K562 (cell line): ENCODE results near the gene IPO11. TPM values are rescaled to one million over a fixed set of nuclear protein-coding genes. Genes with fewer than 3 reads are reported as not detected.

Source experiments
- BCL6 ChIP-seq: fragments of 250-450 bp; sonication (Bioruptor Pico); IDR thresholded peaks from 2 replicates; pipeline ENCODE4 v1.4.0; 2020
- C11orf30 ChIP-seq: fragments of 450-650 bp; IDR thresholded peaks from 2 replicates; pipeline ENCODE4 v1.6.1; 2016; ENCODE audit warnings: low read depth, mild to moderate bottlenecking
- CREM ChIP-seq: IDR thresholded peaks from 2 replicates; pipeline ENCODE4 v1.6.1; 2014; ENCODE audit warnings: antibody characterized with exemption, low read depth
- FOXK1 ChIP-seq: sonication (generic); formaldehyde crosslinking; IDR thresholded peaks from 2 replicates; pipeline ENCODE4 v1.8.0; 2022; ENCODE audit warnings: missing genetic modification reagents, mild to moderate bottlenecking, borderline replicate concordance
- GMEB1 ChIP-seq: fragments of 250-450 bp; sonication (Bioruptor Pico); IDR thresholded peaks from 2 replicates; pipeline ENCODE4 v1.4.0; 2020; ENCODE audit warnings: mild to moderate bottlenecking
- HLTF ChIP-seq: fragments of 450-650 bp; IDR thresholded peaks from 2 replicates; pipeline ENCODE4 v1.6.1; 2016
- LARP7 ChIP-seq: fragments of 450-650 bp; IDR thresholded peaks from 2 replicates; pipeline ENCODE4 v1.6.1; 2016
- MAZ ChIP-seq, 2 experiments: fragments of 450-650 bp in 1 of 2; sonication (generic) in 1 of 2; formaldehyde crosslinking; IDR thresholded peaks in 1 of 2; conservative IDR thresholded peaks in 1 of 2; 2 replicates each; pipeline versions ENCODE4 v1.4.0 to v1.5.0; 2020; ENCODE audit warnings: mild to moderate bottlenecking in 1 of 2, missing genetic modification reagents in 1 of 2
- NCOR1 ChIP-seq: fragments of 450-650 bp; IDR thresholded peaks from 2 replicates; pipeline ENCODE4 v1.6.1; 2016; ENCODE audit warnings: mild to moderate bottlenecking, moderate library complexity
- NFIC ChIP-seq: fragments of 450-650 bp; IDR thresholded peaks from 2 replicates; pipeline ENCODE4 v1.6.1; 2017; ENCODE audit warnings: mild to moderate bottlenecking, inconsistent platforms
- PHF20 ChIP-seq: fragments of 450-650 bp; IDR thresholded peaks from 2 replicates; pipeline ENCODE4 v1.6.1; 2018; ENCODE audit not compliant: partially characterized antibody
- PKNOX1 ChIP-seq: fragments of 450-650 bp; IDR thresholded peaks from 2 replicates; pipeline ENCODE4 v1.6.1; 2016
- POLR3G ChIP-seq: IDR thresholded peaks from 2 replicates; pipeline ENCODE4 v1.6.1; 2011; ENCODE audit not compliant: insufficient read length, insufficient replicate concordance; ENCODE audit errors: extremely low read depth
- POU5F1 ChIP-seq: fragments of 150-350 bp; IDR thresholded peaks from 2 replicates; pipeline ENCODE4 v1.6.1; 2014; ENCODE audit warnings: borderline replicate concordance, low read length, low read depth, mild to moderate bottlenecking; ENCODE audit not compliant: partially characterized antibody
- RAD51 ChIP-seq: fragments of 450-650 bp; IDR thresholded peaks from 2 replicates; pipeline ENCODE4 v1.7.1; 2016; ENCODE audit warnings: low read depth, mild to moderate bottlenecking, borderline replicate concordance
- RCOR1 ChIP-seq, 2 experiments: IDR thresholded peaks; 2 replicates each; pipeline ENCODE4 v1.6.1; 2012; ENCODE audit warnings: low read depth in 2 of 2, low read length in 2 of 2, borderline replicate concordance in 1 of 2, improper control_type of control experiment in 1 of 2
- RFX1 ChIP-seq: fragments of 450-650 bp; IDR thresholded peaks from 2 replicates; pipeline ENCODE4 v1.6.1; 2016; ENCODE audit warnings: mild to moderate bottlenecking, moderate library complexity
- RHOXF2B ChIP-seq: fragments of 250-450 bp; sonication (Bioruptor Pico); conservative IDR thresholded peaks from 2 replicates; pipeline ENCODE4 v1.5.1; 2021
- SMARCA4 ChIP-seq: fragments of 450-650 bp; IDR thresholded peaks from 2 replicates; pipeline ENCODE4 v1.6.1; 2016
- ZNF41 ChIP-seq: fragments of 250-450 bp; sonication (Bioruptor Pico); conservative IDR thresholded peaks from 2 replicates; pipeline ENCODE4 v1.4.0; 2020; ENCODE audit warnings: mild to moderate bottlenecking
- ZNF740 ChIP-seq, 3 experiments: fragments of 200-800 bp in 1 of 3; sonication (Bioruptor generic) in 1 of 3; sonication (generic) in 1 of 3; formaldehyde crosslinking in 1 of 3; IDR thresholded peaks; 2 replicates each; pipeline versions ENCODE4 v1.6.1 to v1.8.0; 2016 to 2022; ENCODE audit warnings: mild to moderate bottlenecking in 2 of 3, missing compliant biosample characterization in 2 of 3, missing genetic modification characterization in 2 of 3, missing genetic modification reagents in 1 of 3
- polyA plus RNA-seq, 8 experiments: library from polyadenylated mRNA; depleted of rRNA in 4 of 8; stranded (reverse) in 5 of 8; unstranded in 3 of 8; fragments of >200 nt; fragmentation: Nextera tagmentation in 2 of 8; fragmentation: Illumina TruSeq in 1 of 8; extraction: Ambion mirVana in 2 of 8; extraction: Trizol in 1 of 8; gene quantifications; 2 replicates each; pipeline versions ENCODE4 v1.2.1 to v1.2.3, GENCODE V29; 2011 to 2014; ENCODE audit warnings: inconsistent platforms in 1 of 8, missing spikeins in 1 of 8
- total RNA-seq, 7 experiments: library from RNA; depleted of rRNA in 6 of 7; stranded (reverse); fragments of >200 nt in 6 of 7; fragmentation: Illumina TruSeq in 2 of 7; extraction: Trizol in 2 of 7; gene quantifications; 2 replicates each; pipeline versions ENCODE4 v1.2.1 to v1.2.3, GENCODE V29; 2011 to 2021; ENCODE audit warnings: low replicate concordance in 1 of 7
- TF ChIP-seq, protein P1 (sequence below): sonication (generic); formaldehyde crosslinking; IDR thresholded peaks from 2 replicates; pipeline ENCODE4 v1.8.0; 2022; ENCODE audit warnings: missing genetic modification reagents, mild to moderate bottlenecking, borderline replicate concordance
- TF ChIP-seq, protein P2 (sequence below), 2 experiments: fragments of 450-650 bp in 1 of 2; sonication (generic) in 1 of 2; formaldehyde crosslinking in 1 of 2; IDR thresholded peaks in 1 of 2; conservative IDR thresholded peaks in 1 of 2; 2 replicates each; pipeline versions ENCODE4 v1.6.1 to v1.8.1; 2016 to 2023; ENCODE audit warnings: mild to moderate bottlenecking in 2 of 2, moderate library complexity in 2 of 2, inconsistent platforms in 1 of 2, missing genetic modification reagents in 1 of 2

Gene IPO11
- total and polyA plus RNA-seq, 9 of the 15 experiments (the other 6 are each of a cell fraction or from before 2014, with no cell fraction given): 38.7 to 96.0 (median 70.9) TPM

DNA sequence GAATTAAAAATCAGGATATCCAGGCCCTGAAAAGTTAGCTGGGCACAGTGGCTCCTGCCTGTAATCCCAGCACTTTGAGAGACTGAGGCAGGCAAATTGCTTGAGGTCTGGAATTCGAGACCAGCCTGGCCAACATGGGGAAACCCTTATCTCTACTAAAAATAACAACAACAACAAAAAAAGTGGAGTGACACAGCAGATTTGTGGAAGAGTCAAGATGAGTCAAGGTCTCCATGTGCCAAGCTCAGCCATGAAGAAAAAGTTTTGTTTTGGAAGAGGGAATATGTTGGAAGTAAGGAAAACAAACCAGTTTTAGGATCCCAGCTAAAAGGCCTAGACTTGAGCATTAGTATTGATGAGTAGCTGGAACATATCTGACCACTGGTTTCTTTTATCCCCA is 180.8 kb downstream of the IPO11 start (continued):
- TF ChIP-seq GMEB1 (CRISPR knock-in tag): no peak
- TF ChIP-seq ZNF740 (CRISPR knock-in tag; IDR thresholded peaks at IDR 0.05): no peak
- TF ChIP-seq ZNF740 (tag; IDR thresholded peaks at IDR 0.05): no peak
- no peak for TF ChIP-seq BCL6 (CRISPR knock-in tag)
- TF ChIP-seq, protein P1, sequence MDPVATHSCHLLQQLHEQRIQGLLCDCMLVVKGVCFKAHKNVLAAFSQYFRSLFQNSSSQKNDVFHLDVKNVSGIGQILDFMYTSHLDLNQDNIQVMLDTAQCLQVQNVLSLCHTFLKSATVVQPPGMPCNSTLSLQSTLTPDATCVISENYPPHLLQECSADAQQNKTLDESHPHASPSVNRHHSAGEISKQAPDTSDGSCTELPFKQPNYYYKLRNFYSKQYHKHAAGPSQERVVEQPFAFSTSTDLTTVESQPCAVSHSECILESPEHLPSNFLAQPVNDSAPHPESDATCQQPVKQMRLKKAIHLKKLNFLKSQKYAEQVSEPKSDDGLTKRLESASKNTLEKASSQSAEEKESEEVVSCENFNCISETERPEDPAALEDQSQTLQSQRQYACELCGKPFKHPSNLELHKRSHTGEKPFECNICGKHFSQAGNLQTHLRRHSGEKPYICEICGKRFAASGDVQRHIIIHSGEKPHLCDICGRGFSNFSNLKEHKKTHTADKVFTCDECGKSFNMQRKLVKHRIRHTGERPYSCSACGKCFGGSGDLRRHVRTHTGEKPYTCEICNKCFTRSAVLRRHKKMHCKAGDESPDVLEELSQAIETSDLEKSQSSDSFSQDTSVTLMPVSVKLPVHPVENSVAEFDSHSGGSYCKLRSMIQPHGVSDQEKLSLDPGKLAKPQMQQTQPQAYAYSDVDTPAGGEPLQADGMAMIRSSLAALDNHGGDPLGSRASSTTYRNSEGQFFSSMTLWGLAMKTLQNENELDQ (CRISPR knock-in tag): no peak
- TF ChIP-seq C11orf30: peak; percentile 94
- TF ChIP-seq LARP7: no peak
- no peak for TF ChIP-seq CREM
- TF ChIP-seq NCOR1: no peak
- TF ChIP-seq RFX1: no peak
- TF ChIP-seq POU5F1: no peak
- TF ChIP-seq PKNOX1: no peak
- no peak for TF ChIP-seq RCOR1 (IDR thresholded peaks at IDR 0.05; ENCODE audit: borderline replicate concordance in 1 of 2, low read depth in 2 of 2, low read length in 2 of 2)
- TF ChIP-seq RAD51: no peak
- no peak for TF ChIP-seq HLTF
- no peak for TF ChIP-seq RHOXF2B (CRISPR knock-in tag)
- TF ChIP-seq MAZ (CRISPR knock-in tag; conservative IDR thresholded peaks at IDR 0.05 in 1 of 2, IDR thresholded peaks at IDR 0.05 in 1 of 2): no peak
- no peak for TF ChIP-seq FOXK1 (CRISPR knock-in tag)
- TF ChIP-seq POLR3G: no peak
- TF ChIP-seq ZNF41: no peak
- TF ChIP-seq NFIC: no peak
- peak; percentile 74 for TF ChIP-seq SMARCA4
- no peak for TF ChIP-seq PHF20
- TF ChIP-seq, protein P2, sequence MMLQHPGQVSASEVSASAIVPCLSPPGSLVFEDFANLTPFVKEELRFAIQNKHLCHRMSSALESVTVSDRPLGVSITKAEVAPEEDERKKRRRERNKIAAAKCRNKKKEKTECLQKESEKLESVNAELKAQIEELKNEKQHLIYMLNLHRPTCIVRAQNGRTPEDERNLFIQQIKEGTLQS (IDR thresholded peaks at IDR 0.05): peak; percentile 25; the same call in 1 of the 2 replicates
- TF ChIP-seq, protein P2 (CRISPR knock-in tag; conservative IDR thresholded peaks at IDR 0.05): no peak
